ENCODE measurements around the gene RHOU. TPM values are rescaled to one million over a fixed set of nuclear protein-coding genes. Genes with fewer than 3 reads are reported as not detected.

RHOU gene
- total RNA-seq, 1 donor from 2014 or later: 20.1 TPM

DNA sequence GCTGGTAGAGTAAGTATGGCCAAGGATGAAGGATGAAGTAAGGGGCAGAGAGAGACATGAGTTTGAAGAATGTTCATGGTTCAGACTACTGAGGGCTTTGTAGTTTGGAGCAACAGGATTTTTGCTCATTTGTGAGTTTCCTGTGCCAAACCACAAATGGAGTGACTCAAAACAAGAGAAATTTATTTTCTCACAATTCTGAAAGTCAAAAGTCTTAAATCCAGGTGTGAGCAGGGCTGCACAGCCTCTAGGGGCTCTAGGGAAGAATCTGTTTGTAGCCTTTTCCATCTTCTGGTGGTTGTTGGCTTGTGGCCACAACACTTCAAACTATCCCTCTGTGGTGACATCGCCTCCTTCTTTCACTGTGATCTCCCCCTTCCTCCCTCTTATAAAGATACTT is 58.9 kb downstream of the RHOU start:
- Mint-ChIP-seq H3K36me3 (ENCODE audit: low read depth) (no peaks in the 10 kb centered on the region), H3K4me3 (no peak overlapping the region), H3K27me3 (ENCODE audit: low read depth) (no peaks in the 10 kb centered on the region), H3K9me3 (no peaks in the 10 kb centered on the region), H3K27ac (ENCODE audit: unreplicated experiment) (no peak overlapping the region), H3K4me1 (peaks cover 17% of the 10 kb centered on the region)
- TF ChIP-seq, protein P1, sequence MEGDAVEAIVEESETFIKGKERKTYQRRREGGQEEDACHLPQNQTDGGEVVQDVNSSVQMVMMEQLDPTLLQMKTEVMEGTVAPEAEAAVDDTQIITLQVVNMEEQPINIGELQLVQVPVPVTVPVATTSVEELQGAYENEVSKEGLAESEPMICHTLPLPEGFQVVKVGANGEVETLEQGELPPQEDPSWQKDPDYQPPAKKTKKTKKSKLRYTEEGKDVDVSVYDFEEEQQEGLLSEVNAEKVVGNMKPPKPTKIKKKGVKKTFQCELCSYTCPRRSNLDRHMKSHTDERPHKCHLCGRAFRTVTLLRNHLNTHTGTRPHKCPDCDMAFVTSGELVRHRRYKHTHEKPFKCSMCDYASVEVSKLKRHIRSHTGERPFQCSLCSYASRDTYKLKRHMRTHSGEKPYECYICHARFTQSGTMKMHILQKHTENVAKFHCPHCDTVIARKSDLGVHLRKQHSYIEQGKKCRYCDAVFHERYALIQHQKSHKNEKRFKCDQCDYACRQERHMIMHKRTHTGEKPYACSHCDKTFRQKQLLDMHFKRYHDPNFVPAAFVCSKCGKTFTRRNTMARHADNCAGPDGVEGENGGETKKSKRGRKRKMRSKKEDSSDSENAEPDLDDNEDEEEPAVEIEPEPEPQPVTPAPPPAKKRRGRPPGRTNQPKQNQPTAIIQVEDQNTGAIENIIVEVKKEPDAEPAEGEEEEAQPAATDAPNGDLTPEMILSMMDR (conservative IDR thresholded peaks at IDR 0.05): no peak
- DNase-seq (ENCODE audit: low read depth, low spot score): no peak

DNA sequence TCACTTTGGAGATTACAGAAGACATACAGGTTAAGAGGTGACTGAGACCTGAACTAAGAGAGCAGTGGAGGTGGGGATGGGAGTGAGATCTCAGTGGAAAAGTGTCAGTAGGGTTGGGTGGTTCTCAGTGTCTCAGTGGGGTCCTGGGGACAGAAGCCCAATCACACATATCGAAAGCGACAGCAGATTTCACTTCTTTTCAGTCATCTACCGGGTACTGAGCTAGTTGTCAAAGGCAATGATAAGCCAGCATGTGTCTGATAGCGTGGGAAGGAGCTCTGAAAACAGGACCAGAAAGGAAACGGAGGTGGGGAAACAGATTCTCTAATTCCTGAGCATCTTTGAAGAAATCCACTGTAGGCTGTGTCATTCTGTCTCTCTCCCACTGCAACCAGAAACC is 59.5 kb downstream of the RHOU start:
- Mint-ChIP-seq H3K36me3 (ENCODE audit: low read depth) (no peaks in the 10 kb centered on the region), H3K4me3 (no peak overlapping the region), H3K9me3 (no peaks in the 10 kb centered on the region), H3K4me1 (peaks cover 17% of the 10 kb centered on the region), H3K27me3 (ENCODE audit: low read depth) (no peaks in the 10 kb centered on the region), H3K27ac (ENCODE audit: unreplicated experiment) (no peak overlapping the region)
- TF ChIP-seq, protein P1 (conservative IDR thresholded peaks at IDR 0.05): no peak
- DNase-seq (ENCODE audit: low read depth, low spot score): no peak

DNA sequence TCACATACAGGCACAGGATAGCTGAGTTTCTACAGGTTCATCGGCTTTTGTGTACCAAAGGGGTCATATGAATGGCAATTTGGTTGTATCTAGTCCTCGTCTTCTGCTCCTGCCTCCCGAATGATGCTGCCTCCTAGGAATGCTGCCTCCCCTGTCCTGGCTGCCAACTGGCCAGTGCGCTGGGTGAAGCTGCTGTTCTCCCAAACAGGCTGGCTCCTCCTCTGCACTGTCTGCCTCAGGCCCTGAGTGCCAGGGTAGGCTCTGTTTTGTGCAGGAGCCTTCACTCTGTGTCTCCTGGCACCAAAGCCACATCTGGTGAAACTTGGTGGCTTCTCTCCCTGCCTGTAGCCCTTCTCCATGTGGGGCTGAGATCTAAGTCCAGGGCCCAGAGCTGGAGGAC is 60.3 kb downstream of the RHOU start:
- H3K4me3 Mint-ChIP-seq: no peak overlapping the region
- no peak for DNase-seq (ENCODE audit: low read depth, low spot score)
- peaks cover 17% of the 10 kb centered on the region for H3K4me1 Mint-ChIP-seq

More for the DNA sequence above, 60.3 kb downstream of the RHOU start:
- no peaks in the 10 kb centered on the region for H3K9me3 Mint-ChIP-seq
- TF ChIP-seq, protein P1 (conservative IDR thresholded peaks at IDR 0.05): no peak
- no peaks in the 10 kb centered on the region for H3K36me3 Mint-ChIP-seq (ENCODE audit: low read depth)
- H3K27me3 Mint-ChIP-seq (ENCODE audit: low read depth): no peaks in the 10 kb centered on the region
- H3K27ac Mint-ChIP-seq (ENCODE audit: unreplicated experiment): no peak overlapping the region

Other genes starting within 250 kb of the RHOU start
- gene RNF187, start 248.1 kb upstream of the RHOU start, total RNA-seq: 117 and 129 TPM in 2 replicates

Data from neural crest cell (in vitro differentiated cells).